CD4-positive, alpha-beta T cell (primary cell): ENCODE measurements around the gene CPHXL2. TPM values are rescaled to one million over a fixed set of nuclear protein-coding genes. Genes with fewer than 3 reads are reported as not detected.
A peak's percentile ranks its signal among the peaks of the same experiment; 100 is the strongest.

Experiments used
- ATAC-seq: fragments of 200-7000 bp; cut with Tn5 transposase; one replicate; pipeline ENCODE4 v1.10.0; 2022; ENCODE audit warnings: mild to moderate bottlenecking; ENCODE audit not compliant: poor library complexity
- CTCF ChIA-PET: fragments of 350-600 bp; sonication (Branson Sonifier 250); formaldehyde crosslinking; loops from one replicate; lab custom pipeline; 2021; ENCODE audit warnings: antibody characterized with exemption, inconsistent platforms; lab: Charles Lee
- POLR2A ChIA-PET: fragments of 350-600 bp; sonication (Branson Sonifier 250); formaldehyde crosslinking; loops from one replicate; lab custom pipeline; 2021; ENCODE audit warnings: antibody characterized with exemption, inconsistent platforms; lab: Charles Lee
- DNase-seq, 14 experiments: peaks; one replicate each; pipeline ENCODE4 v3.0.0-alpha.2; 2013 to 2020; ENCODE audit warnings: mixed read lengths in 2 of 14
- H3K27ac ChIP-seq, 2 donors: one replicate each; pipeline versions ENCODE4 v1.5.1 to v1.7.0; 2013; ENCODE audit warnings: low read length in 2 of 2, low read depth in 1 of 2, mild to moderate bottlenecking in 1 of 2
- H3K27me3 ChIP-seq, 2 experiments: 1 replicate in 1 of 2; 2 replicates in 1 of 2; pipeline versions ENCODE4 v1.6.1 to v1.7.0; 2013; ENCODE audit warnings: low read length in 2 of 2, control low read depth in 1 of 2, mild to moderate bottlenecking in 1 of 2, moderate library complexity in 1 of 2; ENCODE audit not compliant: insufficient read depth in 2 of 2, control insufficient read depth in 1 of 2
- H3K36me3 ChIP-seq: one replicate; pipeline ENCODE4 v1.6.1; 2013; ENCODE audit warnings: low read length, control low read depth; ENCODE audit not compliant: insufficient read depth
- H3K4me1 ChIP-seq: one replicate; pipeline ENCODE4 v1.6.1; 2013; ENCODE audit warnings: low read length, control low read depth; ENCODE audit not compliant: insufficient read depth
- H3K4me3 ChIP-seq: one replicate; pipeline ENCODE4 v1.5.1; 2013; ENCODE audit warnings: mild to moderate bottlenecking, low read length, moderate library complexity
- H3K9me3 ChIP-seq, 2 experiments: 1 replicate in 1 of 2; 2 replicates in 1 of 2; pipeline versions ENCODE4 v1.6.1 to v1.7.0; 2013; ENCODE audit warnings: low read length in 2 of 2, mild to moderate bottlenecking in 2 of 2, control low read depth in 1 of 2, moderate library complexity in 1 of 2; ENCODE audit not compliant: control insufficient read depth in 1 of 2, insufficient read depth in 1 of 2
- H3K27ac Mint-ChIP-seq: one replicate; pipeline ENCODE4 v1.8.0; 2020; ENCODE audit warnings: mixed read lengths
- H3K27me3 Mint-ChIP-seq: one replicate; pipeline ENCODE4 v1.8.0; 2021; ENCODE audit warnings: mixed read lengths
- H3K36me3 Mint-ChIP-seq: one replicate; pipeline ENCODE4 v1.8.0; 2021; ENCODE audit warnings: low read depth, mixed read lengths
- H3K4me1 Mint-ChIP-seq: one replicate; pipeline ENCODE4 v1.8.0; 2021; ENCODE audit warnings: low read depth, mixed read lengths
- H3K4me3 Mint-ChIP-seq: one replicate; pipeline ENCODE4 v1.8.0; 2020; ENCODE audit warnings: mild to moderate bottlenecking, mixed read lengths
- H3K9me3 Mint-ChIP-seq: one replicate; pipeline ENCODE4 v1.8.0; 2020; ENCODE audit warnings: mixed read lengths
- CTCF ChIP-seq: fragments of 200-600 bp; IDR thresholded peaks from one replicate; pipeline ENCODE4 v1.8.0; 2022; ENCODE audit warnings: antibody characterized with exemption, mild to moderate bottlenecking
- intact Hi-C, 2 experiments: fragments of 100-400 bp; cut with DNase I in 1 of 2; cut with micrococcal nuclease in 1 of 2; formaldehyde crosslinking; loops; one replicate each; pipeline versions ENCODE4 v1.15.1 to v1.9.0; 2023 to 2025; cut with DNase I, micrococcal nuclease
- total RNA-seq, 174 experiments: library from RNA in 2 of 174; stranded (reverse) in 2 of 174; gene quantifications; one replicate each; pipeline ENCODE4 v1.2.3 and lab custom pipeline; 2021 to 2026

The CPHXL2 gene
- total RNA-seq, 2 experiments from 2014 or later, result not detected

- H3K4me1 ChIP-seq, result peaks cover 32% of the 10 kb centered on the region
- H3K9me3 ChIP-seq, result no peaks in the 10 kb centered on the region
- H3K4me3 ChIP-seq, result no peak overlapping the region
- DNase-seq (no peak), ATAC-seq (no peak)
- no peak overlapping the region for H3K4me3 Mint-ChIP-seq
- ChIA-PET CTCF (no interaction called here), POLR2A (interaction anchor here (4.7 kb wide), 1 partner anchor 19 kb away, joined by 26 read pairs; the partner anchor contains the start of genes KARS1 and TERF2IP)
- peaks cover 47% of the 10 kb centered on the region for H3K4me1 Mint-ChIP-seq
- intact Hi-C loops, result loop anchor here (10.0 kb wide), 3 partner anchors 644 to 1566 kb away; partner anchors contain the start of genes WDR59 (in 2 of the 2), MON1B (in 1 of the 2), PSMD7 (in 1 of the 2) and SYCE1L (in 1 of the 2)
- H3K27ac ChIP-seq, result peak overlapping the region in 1 of 2 donors; percentile 71
- H3K36me3 Mint-ChIP-seq, result peaks cover 96% of the 10 kb centered on the region
- H3K27ac Mint-ChIP-seq, result peak overlapping the region; percentile 79
- no peaks in the 10 kb centered on the region for H3K27me3 ChIP-seq
- no peak for TF ChIP-seq CTCF
- no peaks in the 10 kb centered on the region for H3K27me3 Mint-ChIP-seq
- H3K36me3 ChIP-seq, result peaks cover 83% of the 10 kb centered on the region
- no peaks in the 10 kb centered on the region for H3K9me3 Mint-ChIP-seq
Measured at GRCh38 chr16:75629132-75629531, 47.7 kb downstream of the CPHXL2 start.

- peaks cover 50% of the 10 kb centered on the region for H3K4me1 Mint-ChIP-seq
- Histone ChIP-seq H3K27ac (peak overlapping the region; percentile 16 to 71), H3K27me3 (no peaks in the 10 kb centered on the region), H3K9me3 (no peaks in the 10 kb centered on the region), H3K4me1 (peaks cover 36% of the 10 kb centered on the region), H3K4me3 (no peak overlapping the region), H3K36me3 (peaks cover 76% of the 10 kb centered on the region)
- no peak for DNase-seq
- TF ChIP-seq CTCF, result no peak
- no peak overlapping the region for H3K4me3 Mint-ChIP-seq
- peak overlapping the region; percentile 79 for H3K27ac Mint-ChIP-seq
- ChIA-PET POLR2A (interaction anchor here (0.9 to 3.7 kb wide), 3 partner anchors 9 to 23 kb away, joined by 3 to 35 read pairs (median 3); partner anchors contain the start of genes KARS1 and TERF2IP), CTCF (no interaction called here)
- no peak for ATAC-seq
- intact Hi-C loops, result loop anchor here (10.0 kb wide), 3 partner anchors 644 to 1566 kb away; partner anchors contain the start of genes WDR59 (in 2 of the 2), MON1B (in 1 of the 2), PSMD7 (in 1 of the 2) and SYCE1L (in 1 of the 2)
- no peaks in the 10 kb centered on the region for H3K9me3 Mint-ChIP-seq
- no peaks in the 10 kb centered on the region for H3K27me3 Mint-ChIP-seq
- H3K36me3 Mint-ChIP-seq, result peaks cover 90% of the 10 kb centered on the region
Measured at GRCh38 chr16:75628351-75628750, 48.5 kb downstream of the CPHXL2 start.

DNA sequence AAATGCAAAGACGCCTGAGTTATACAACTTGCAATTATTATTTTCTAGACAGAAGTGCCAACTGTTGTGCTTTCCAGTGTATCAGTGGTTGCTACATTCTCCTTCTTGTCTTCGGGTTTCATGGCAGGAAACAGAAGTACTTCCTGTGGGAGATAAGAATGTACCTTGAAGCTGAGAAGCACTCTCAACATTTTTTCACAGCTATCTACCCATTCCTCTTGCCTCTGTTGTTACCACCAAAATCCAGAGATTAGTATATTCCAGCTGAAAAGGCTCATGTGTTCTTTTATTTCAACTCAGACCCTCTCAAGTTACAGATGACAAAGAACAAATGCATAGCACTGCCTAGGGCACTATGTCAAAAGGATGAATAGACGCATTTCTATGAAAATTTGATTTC lies 49.0 kb downstream of the CPHXL2 start:
- POLR2A ChIA-PET, result interaction anchor here (0.6 to 3.7 kb wide), 4 partner anchors 10 to 136 kb away, joined by 3 to 35 read pairs (median 3); partner anchors contain the start of genes KARS1 and TERF2IP
- H3K4me1 Mint-ChIP-seq, result peaks cover 55% of the 10 kb centered on the region
- Histone ChIP-seq H3K27ac (peak overlapping the region in 1 of 2 donors; percentile 71), H3K9me3 (no peaks in the 10 kb centered on the region), H3K36me3 (peaks cover 71% of the 10 kb centered on the region), H3K4me3 (no peak overlapping the region), H3K27me3 (no peaks in the 10 kb centered on the region), H3K4me1 (peaks cover 36% of the 10 kb centered on the region)
- peaks cover 90% of the 10 kb centered on the region for H3K36me3 Mint-ChIP-seq
- CTCF ChIA-PET, result no interaction called here
- no peak for ATAC-seq
- peak overlapping the region; percentile 69 for H3K4me3 Mint-ChIP-seq
- peak in 3 of 14 experiments; percentile 39 to 56 (median 45) for DNase-seq
- TF ChIP-seq CTCF, result no peak
- H3K27ac Mint-ChIP-seq, result peak overlapping the region; percentile 79
- no peaks in the 10 kb centered on the region for H3K9me3 Mint-ChIP-seq
- intact Hi-C loops, result loop anchor here (1.0 to 10.0 kb wide), 4 partner anchors 14 to 1567 kb away; partner anchors contain the start of genes WDR59 (in 2 of the 2), MON1B (in 1 of the 2), PSMD7 (in 1 of the 2) and SYCE1L (in 1 of the 2)
- H3K27me3 Mint-ChIP-seq, result no peaks in the 10 kb centered on the region
